HEK293 (cell line): ENCODE data around the gene BAIAP2.

Experiments used
- EGR2 ChIP-seq: fragments of 450-650 bp; formaldehyde crosslinking; IDR thresholded peaks from 2 replicates; pipeline ENCODE4 v1.5.1; 2016; ENCODE audit warnings: low read depth, missing biosample characterization, missing genetic modification characterization
- IKZF3 ChIP-seq: fragments of 450-650 bp; IDR thresholded peaks from 2 replicates; pipeline ENCODE4 v1.5.0; 2018; ENCODE audit warnings: missing biosample characterization, mild to moderate bottlenecking, missing genetic modification characterization, moderate library complexity
- KLF1 ChIP-seq: fragments of 450-650 bp; formaldehyde crosslinking; IDR thresholded peaks from 2 replicates; pipeline ENCODE4 v1.5.1; 2016; ENCODE audit warnings: missing biosample characterization, missing genetic modification characterization
- KLF16 ChIP-seq: fragments of 450-650 bp; formaldehyde crosslinking; IDR thresholded peaks from 2 replicates; pipeline ENCODE4 v1.5.1; 2017; ENCODE audit warnings: missing biosample characterization, missing genetic modification characterization
- KLF7 ChIP-seq: fragments of 450-650 bp; formaldehyde crosslinking; IDR thresholded peaks from 2 replicates; pipeline ENCODE4 v1.5.1; 2016; ENCODE audit warnings: missing biosample characterization, missing genetic modification characterization, borderline replicate concordance
- KLF9 ChIP-seq: fragments of 450-650 bp; formaldehyde crosslinking; IDR thresholded peaks from 2 replicates; pipeline ENCODE4 v1.5.1; 2016; ENCODE audit warnings: missing biosample characterization, missing genetic modification characterization, low read depth
- OSR2 ChIP-seq: fragments of 450-650 bp; formaldehyde crosslinking; IDR thresholded peaks from 2 replicates; pipeline ENCODE4 v1.5.1; 2016; ENCODE audit warnings: missing biosample characterization, missing genetic modification characterization
- SCRT1 ChIP-seq: fragments of 450-650 bp; formaldehyde crosslinking; IDR thresholded peaks from 2 replicates; pipeline ENCODE4 v1.5.1; 2016; ENCODE audit warnings: missing biosample characterization, missing genetic modification characterization, borderline replicate concordance
- ZNF114 ChIP-seq: fragments of 450-650 bp; formaldehyde crosslinking; IDR thresholded peaks from 2 replicates; pipeline ENCODE4 v1.5.0; 2017; ENCODE audit warnings: missing biosample characterization, missing genetic modification characterization
- ZNF133 ChIP-seq: fragments of 450-650 bp; formaldehyde crosslinking; IDR thresholded peaks from 2 replicates; pipeline ENCODE4 v1.5.1; 2016; ENCODE audit warnings: missing biosample characterization, missing genetic modification characterization
- ZNF169 ChIP-seq: fragments of 450-650 bp; formaldehyde crosslinking; IDR thresholded peaks from 2 replicates; pipeline ENCODE4 v1.5.1; 2016; ENCODE audit warnings: missing biosample characterization, missing genetic modification characterization
- ZNF214 ChIP-seq: fragments of 450-650 bp; formaldehyde crosslinking; IDR thresholded peaks from 2 replicates; pipeline ENCODE4 v1.5.1; 2017; ENCODE audit warnings: missing biosample characterization, mild to moderate bottlenecking, missing genetic modification characterization, borderline replicate concordance
- ZNF23 ChIP-seq: fragments of 450-650 bp; formaldehyde crosslinking; IDR thresholded peaks from 2 replicates; pipeline ENCODE4 v1.5.1; 2016; ENCODE audit warnings: missing biosample characterization, missing genetic modification characterization, borderline replicate concordance
- ZNF239 ChIP-seq: fragments of 450-650 bp; formaldehyde crosslinking; IDR thresholded peaks from 2 replicates; pipeline ENCODE4 v1.5.1; 2016; ENCODE audit warnings: missing biosample characterization, missing genetic modification characterization
- ZNF510 ChIP-seq: fragments of 450-650 bp; formaldehyde crosslinking; IDR thresholded peaks from 2 replicates; pipeline ENCODE4 v1.5.1; 2018; ENCODE audit warnings: mild to moderate bottlenecking, missing genetic modification characterization, missing biosample characterization; ENCODE audit not compliant: insufficient replicate concordance
- ZNF621 ChIP-seq: fragments of 450-650 bp; formaldehyde crosslinking; IDR thresholded peaks from 2 replicates; pipeline ENCODE4 v1.5.1; 2017; ENCODE audit warnings: missing biosample characterization, missing genetic modification characterization
- ZNF624 ChIP-seq: fragments of 450-650 bp; formaldehyde crosslinking; IDR thresholded peaks from 2 replicates; pipeline ENCODE4 v1.5.1; 2017; ENCODE audit warnings: missing biosample characterization, missing genetic modification characterization
- ZNF768 ChIP-seq: fragments of 450-650 bp; formaldehyde crosslinking; IDR thresholded peaks from 2 replicates; pipeline ENCODE4 v1.5.1; 2018; ENCODE audit warnings: missing biosample characterization, mild to moderate bottlenecking, missing genetic modification characterization
- TF ChIP-seq, protein P1 (sequence below): fragments of 450-650 bp; formaldehyde crosslinking; optimal IDR thresholded peaks from 2 replicates; pipeline ENCODE3; 2016; ENCODE audit warnings: missing biosample characterization, mild to moderate bottlenecking, missing genetic modification characterization
- TF ChIP-seq, protein P2 (sequence below): fragments of 450-650 bp; formaldehyde crosslinking; IDR thresholded peaks from 2 replicates; pipeline ENCODE4 v1.5.1; 2016; ENCODE audit warnings: missing biosample characterization, missing genetic modification characterization
- TF ChIP-seq, protein P3 (sequence below): fragments of 450-650 bp; formaldehyde crosslinking; IDR thresholded peaks from 2 replicates; pipeline ENCODE4 v1.5.1; 2016; ENCODE audit warnings: missing biosample characterization, missing genetic modification characterization, borderline replicate concordance
- TF ChIP-seq, protein P4 (sequence below): fragments of 450-650 bp; formaldehyde crosslinking; IDR thresholded peaks from 2 replicates; pipeline ENCODE4 v1.5.1; 2016; ENCODE audit warnings: missing biosample characterization, missing genetic modification characterization
- TF ChIP-seq, protein P5 (sequence below): fragments of 450-650 bp; formaldehyde crosslinking; IDR thresholded peaks from 2 replicates; pipeline ENCODE4 v1.5.1; 2016; ENCODE audit warnings: missing biosample characterization, missing genetic modification characterization

Gene BAIAP2

DNA sequence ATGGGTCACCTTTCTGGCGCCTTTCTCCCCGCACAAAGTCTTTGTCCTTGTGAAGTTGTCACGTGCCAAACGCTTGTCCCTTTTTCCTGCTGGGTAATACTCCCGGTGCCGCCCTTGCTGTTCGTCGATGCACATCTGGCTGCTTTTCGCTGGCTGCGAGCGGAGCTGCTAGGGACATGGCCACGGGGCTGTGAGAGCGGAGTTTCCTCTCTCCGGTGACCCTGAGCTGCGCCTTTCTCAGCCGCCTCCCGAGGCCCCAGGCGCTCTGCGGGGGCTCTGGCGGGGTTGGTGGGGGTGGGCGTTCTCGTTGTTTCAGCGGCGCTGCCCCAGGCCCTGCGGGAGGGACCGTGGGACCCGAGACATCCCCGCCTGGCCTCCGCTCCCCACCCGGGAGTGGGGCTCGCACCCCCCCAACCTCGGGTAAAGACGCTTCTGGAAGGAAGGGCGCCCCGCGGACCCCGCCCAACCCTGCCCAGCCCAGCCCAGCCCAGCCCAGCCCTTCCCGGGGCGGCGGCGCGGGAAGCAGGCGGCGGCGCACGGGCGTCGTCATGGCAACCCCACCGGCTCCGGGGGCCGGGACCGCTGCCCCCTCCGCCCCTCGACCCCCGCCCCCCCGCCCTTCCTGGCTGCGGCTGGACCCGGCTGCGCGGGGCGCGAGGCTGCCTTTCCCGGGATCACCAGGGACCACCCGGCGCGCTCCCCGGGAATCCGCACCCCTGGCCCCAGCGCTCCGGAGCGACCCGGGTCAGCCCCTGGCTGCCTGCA, 31.1 kb upstream of the BAIAP2 start (continued):
- TF ChIP-seq, protein P1, sequence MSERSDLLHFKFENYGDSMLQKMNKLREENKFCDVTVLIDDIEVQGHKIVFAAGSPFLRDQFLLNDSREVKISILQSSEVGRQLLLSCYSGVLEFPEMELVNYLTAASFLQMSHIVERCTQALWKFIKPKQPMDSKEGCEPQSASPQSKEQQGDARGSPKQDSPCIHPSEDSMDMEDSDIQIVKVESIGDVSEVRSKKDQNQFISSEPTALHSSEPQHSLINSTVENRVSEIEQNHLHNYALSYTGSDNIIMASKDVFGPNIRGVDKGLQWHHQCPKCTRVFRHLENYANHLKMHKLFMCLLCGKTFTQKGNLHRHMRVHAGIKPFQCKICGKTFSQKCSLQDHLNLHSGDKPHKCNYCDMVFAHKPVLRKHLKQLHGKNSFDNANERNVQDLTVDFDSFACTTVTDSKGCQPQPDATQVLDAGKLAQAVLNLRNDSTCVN (tag by site-specific recombination) = peak; percentile 38
- TF ChIP-seq ZNF621 (tag by site-specific recombination) = no peak
- TF ChIP-seq ZNF768 (tag by site-specific recombination) = 0 out of 2 replicates have a peak, but pooled peaks have one; percentile 5
- TF ChIP-seq, protein P2, sequence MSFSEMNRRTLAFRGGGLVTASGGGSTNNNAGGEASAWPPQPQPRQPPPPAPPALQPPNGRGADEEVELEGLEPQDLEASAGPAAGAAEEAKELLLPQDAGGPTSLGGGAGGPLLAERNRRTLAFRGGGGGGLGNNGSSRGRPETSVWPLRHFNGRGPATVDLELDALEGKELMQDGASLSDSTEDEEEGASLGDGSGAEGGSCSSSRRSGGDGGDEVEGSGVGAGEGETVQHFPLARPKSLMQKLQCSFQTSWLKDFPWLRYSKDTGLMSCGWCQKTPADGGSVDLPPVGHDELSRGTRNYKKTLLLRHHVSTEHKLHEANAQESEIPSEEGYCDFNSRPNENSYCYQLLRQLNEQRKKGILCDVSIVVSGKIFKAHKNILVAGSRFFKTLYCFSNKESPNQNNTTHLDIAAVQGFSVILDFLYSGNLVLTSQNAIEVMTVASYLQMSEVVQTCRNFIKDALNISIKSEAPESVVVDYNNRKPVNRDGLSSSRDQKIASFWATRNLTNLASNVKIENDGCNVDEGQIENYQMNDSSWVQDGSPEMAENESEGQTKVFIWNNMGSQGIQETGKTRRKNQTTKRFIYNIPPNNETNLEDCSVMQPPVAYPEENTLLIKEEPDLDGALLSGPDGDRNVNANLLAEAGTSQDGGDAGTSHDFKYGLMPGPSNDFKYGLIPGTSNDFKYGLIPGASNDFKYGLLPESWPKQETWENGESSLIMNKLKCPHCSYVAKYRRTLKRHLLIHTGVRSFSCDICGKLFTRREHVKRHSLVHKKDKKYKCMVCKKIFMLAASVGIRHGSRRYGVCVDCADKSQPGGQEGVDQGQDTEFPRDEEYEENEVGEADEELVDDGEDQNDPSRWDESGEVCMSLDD (tag by site-specific recombination) = no peak
- TF ChIP-seq KLF7 = peak; percentile 37; the same call in 1 of the 2 replicates
- TF ChIP-seq, protein P3, sequence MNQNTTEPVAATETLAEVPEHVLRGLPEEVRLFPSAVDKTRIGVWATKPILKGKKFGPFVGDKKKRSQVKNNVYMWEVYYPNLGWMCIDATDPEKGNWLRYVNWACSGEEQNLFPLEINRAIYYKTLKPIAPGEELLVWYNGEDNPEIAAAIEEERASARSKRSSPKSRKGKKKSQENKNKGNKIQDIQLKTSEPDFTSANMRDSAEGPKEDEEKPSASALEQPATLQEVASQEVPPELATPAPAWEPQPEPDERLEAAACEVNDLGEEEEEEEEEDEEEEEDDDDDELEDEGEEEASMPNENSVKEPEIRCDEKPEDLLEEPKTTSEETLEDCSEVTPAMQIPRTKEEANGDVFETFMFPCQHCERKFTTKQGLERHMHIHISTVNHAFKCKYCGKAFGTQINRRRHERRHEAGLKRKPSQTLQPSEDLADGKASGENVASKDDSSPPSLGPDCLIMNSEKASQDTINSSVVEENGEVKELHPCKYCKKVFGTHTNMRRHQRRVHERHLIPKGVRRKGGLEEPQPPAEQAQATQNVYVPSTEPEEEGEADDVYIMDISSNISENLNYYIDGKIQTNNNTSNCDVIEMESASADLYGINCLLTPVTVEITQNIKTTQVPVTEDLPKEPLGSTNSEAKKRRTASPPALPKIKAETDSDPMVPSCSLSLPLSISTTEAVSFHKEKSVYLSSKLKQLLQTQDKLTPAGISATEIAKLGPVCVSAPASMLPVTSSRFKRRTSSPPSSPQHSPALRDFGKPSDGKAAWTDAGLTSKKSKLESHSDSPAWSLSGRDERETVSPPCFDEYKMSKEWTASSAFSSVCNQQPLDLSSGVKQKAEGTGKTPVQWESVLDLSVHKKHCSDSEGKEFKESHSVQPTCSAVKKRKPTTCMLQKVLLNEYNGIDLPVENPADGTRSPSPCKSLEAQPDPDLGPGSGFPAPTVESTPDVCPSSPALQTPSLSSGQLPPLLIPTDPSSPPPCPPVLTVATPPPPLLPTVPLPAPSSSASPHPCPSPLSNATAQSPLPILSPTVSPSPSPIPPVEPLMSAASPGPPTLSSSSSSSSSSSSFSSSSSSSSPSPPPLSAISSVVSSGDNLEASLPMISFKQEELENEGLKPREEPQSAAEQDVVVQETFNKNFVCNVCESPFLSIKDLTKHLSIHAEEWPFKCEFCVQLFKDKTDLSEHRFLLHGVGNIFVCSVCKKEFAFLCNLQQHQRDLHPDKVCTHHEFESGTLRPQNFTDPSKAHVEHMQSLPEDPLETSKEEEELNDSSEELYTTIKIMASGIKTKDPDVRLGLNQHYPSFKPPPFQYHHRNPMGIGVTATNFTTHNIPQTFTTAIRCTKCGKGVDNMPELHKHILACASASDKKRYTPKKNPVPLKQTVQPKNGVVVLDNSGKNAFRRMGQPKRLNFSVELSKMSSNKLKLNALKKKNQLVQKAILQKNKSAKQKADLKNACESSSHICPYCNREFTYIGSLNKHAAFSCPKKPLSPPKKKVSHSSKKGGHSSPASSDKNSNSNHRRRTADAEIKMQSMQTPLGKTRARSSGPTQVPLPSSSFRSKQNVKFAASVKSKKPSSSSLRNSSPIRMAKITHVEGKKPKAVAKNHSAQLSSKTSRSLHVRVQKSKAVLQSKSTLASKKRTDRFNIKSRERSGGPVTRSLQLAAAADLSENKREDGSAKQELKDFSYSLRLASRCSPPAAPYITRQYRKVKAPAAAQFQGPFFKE (tag by site-specific recombination) = no peak
- no peak for TF ChIP-seq OSR2 (tag by site-specific recombination)
- 0 out of 2 replicates have a peak, but pooled peaks have one; percentile 22 for TF ChIP-seq IKZF3
- TF ChIP-seq KLF16 (tag by site-specific recombination) = 0 out of 2 replicates have a peak, but pooled peaks have one; percentile 31
- TF ChIP-seq EGR2 (tag by site-specific recombination) = peak; percentile 47; the same call in 1 of the 2 replicates
- TF ChIP-seq KLF9 (tag by site-specific recombination) = peak; percentile 42; the same call in 1 of the 2 replicates
- TF ChIP-seq, protein P4, sequence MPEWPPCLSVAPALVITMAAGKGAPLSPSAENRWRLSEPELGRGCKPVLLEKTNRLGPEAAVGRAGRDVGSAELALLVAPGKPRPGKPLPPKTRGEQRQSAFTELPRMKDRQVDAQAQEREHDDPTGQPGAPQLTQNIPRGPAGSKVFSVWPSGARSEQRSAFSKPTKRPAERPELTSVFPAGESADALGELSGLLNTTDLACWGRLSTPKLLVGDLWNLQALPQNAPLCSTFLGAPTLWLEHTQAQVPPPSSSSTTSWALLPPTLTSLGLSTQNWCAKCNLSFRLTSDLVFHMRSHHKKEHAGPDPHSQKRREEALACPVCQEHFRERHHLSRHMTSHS = no peak
- no peak for TF ChIP-seq ZNF239
- no peak for TF ChIP-seq ZNF169
- no peak for TF ChIP-seq ZNF214 (tag by site-specific recombination)
- TF ChIP-seq KLF1 (tag by site-specific recombination) = peak; percentile 85
- TF ChIP-seq SCRT1 (tag by site-specific recombination) = no peak
- no peak for TF ChIP-seq ZNF624 (tag by site-specific recombination)
- TF ChIP-seq, protein P5, sequence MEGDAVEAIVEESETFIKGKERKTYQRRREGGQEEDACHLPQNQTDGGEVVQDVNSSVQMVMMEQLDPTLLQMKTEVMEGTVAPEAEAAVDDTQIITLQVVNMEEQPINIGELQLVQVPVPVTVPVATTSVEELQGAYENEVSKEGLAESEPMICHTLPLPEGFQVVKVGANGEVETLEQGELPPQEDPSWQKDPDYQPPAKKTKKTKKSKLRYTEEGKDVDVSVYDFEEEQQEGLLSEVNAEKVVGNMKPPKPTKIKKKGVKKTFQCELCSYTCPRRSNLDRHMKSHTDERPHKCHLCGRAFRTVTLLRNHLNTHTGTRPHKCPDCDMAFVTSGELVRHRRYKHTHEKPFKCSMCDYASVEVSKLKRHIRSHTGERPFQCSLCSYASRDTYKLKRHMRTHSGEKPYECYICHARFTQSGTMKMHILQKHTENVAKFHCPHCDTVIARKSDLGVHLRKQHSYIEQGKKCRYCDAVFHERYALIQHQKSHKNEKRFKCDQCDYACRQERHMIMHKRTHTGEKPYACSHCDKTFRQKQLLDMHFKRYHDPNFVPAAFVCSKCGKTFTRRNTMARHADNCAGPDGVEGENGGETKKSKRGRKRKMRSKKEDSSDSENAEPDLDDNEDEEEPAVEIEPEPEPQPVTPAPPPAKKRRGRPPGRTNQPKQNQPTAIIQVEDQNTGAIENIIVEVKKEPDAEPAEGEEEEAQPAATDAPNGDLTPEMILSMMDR = no peak
- no peak for TF ChIP-seq ZNF133 (tag by site-specific recombination)
- no peak for TF ChIP-seq ZNF510
- TF ChIP-seq ZNF23 (tag by site-specific recombination) = no peak
- TF ChIP-seq ZNF114 (tag by site-specific recombination) = no peak
